ENCODE results near the gene MCUR1.
A peak's percentile ranks its signal among the peaks of the same experiment; 100 is the strongest.
"Not testable (repeated sequence)": the region's sequence is repeated elsewhere in the genome, so short reads cannot be mapped to it uniquely, and the experiment has no call there.

MCUR1 gene

DNA sequence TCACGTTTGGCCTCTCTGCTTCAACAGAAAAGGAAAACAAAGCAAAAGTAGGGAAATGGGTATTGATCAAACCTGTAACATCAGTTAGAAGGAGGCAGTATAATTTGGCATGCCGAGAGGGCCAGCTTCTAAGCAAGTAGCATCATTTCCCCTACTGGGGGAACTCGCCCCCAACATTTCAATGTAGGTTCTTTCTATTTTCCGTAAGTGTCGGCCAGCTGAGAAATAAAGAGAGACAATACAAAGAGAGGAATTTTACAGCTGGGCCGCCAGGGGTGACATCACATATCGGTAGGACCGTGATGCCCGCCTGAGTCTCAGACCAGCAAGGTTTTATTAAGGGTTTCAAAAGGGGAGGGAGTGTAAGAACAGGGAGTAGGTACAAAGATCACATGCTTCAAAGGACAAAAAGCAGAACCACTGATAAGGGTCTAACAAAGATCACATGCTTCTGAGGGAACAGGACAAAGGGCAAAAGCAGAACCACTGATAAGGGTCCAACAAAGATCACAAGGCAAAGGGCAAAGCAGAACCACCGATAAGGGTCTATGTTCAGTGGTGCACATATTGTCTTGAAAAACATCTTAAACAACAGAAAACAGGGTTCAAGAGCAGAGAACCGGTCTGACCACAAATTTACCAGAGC, 14.4 kb upstream of the MCUR1 start:
- not testable (repeated sequence) for DNase-seq (ENCODE audit: low read depth in 1 of 2, low spot score in 1 of 2)

GRCh38 chr6:13827032-13827431, 12.7 kb upstream of the MCUR1 start:
- DNase-seq (ENCODE audit: low read depth in 1 of 2, low spot score in 1 of 2): no peak

DNA sequence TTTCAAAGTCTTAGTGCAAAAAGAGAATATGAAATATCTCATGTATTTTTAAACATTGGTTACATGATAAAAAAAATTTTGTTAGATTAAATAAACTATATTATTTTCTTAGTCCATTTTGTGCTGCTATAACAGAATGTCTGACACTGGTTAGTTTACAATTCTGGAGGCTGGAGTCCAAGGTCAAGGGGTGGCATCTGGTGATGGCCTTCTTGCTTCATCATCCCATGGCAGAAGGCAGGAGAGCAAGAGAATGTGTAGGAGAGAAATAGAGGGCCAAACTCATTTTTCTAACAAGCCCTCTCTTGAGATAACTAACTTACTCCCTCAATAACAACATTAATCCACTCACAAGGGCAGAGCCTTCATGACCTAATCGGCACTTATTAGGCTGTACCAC, 11.5 kb upstream of the MCUR1 start:
- DNase-seq (ENCODE audit: low read depth in 1 of 2, low spot score in 1 of 2): no peak

- DNase-seq (ENCODE audit: low read depth in 1 of 2, low spot score in 1 of 2): no peak
These were observed 4.0 kb upstream of the MCUR1 start for GRCh38 chr6:13818341-13818740.

GRCh38 chr6:13814938-13815575, 700 bp upstream of the MCUR1 start:
- no peak for DNase-seq (ENCODE audit: low read depth in 1 of 2, low spot score in 1 of 2)

GRCh38 chr6:13813621-13814175, 659 bp downstream of the MCUR1 start:
- peak in 1 of 2 donors; percentile 11 for DNase-seq (ENCODE audit: low read depth in 1 of 2, low spot score in 1 of 2)

DNA sequence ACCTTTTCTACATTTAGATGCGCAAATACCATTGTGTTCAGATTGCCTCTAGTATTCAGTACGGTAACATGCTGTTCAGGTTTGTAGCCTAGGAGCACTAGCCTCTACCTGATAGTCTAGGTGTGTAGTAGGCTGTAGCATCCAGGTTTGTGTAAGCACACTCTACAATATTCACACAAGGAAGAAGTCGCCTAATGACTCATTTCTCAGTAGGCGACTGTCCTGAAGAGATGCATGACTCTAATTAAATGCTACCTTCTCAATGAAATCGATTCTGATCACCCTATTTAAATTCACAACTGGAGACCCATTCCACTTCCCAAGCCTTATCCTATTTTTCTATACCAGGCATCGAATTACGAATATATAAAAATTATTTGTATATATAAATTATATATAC, 1.3 kb downstream of the MCUR1 start:
- no peak for DNase-seq (ENCODE audit: low read depth in 1 of 2, low spot score in 1 of 2)

- no peak for DNase-seq (ENCODE audit: low read depth in 1 of 2, low spot score in 1 of 2)
These were observed 2.1 kb downstream of the MCUR1 start for GRCh38 chr6:13812359-13812642.

DNA sequence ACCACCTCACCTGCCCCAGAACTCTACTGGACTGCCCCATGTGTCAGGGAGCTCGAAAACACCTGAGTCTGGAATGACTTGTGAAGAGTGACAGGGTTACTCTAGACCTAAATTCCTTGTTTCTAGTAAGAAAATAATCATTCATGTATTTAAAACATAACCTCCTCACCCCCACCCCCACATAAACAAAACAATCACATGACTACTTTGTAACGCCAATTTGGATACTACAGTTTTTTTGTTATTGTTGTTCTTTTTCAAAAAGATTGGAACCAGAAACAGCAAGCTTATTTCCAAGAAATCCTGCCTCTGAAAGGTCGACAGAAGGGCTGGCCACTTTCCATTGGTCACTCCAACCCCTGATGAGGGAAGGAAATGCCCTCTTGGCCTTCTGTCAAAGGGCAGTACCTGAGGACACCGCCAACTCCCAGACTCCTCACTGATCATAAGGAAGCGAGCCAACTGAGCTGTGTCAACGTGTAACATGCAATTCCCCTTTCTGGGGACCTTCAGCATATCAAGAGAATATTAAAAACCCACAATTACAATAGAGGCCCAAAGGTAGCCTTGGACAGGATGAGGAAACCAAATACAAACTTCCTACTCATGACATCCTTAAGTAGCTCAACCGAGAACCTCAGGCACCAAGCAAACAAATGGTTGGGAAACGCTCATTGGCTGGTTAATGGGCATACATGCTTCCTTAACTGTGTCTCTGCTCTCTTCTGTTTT, 2.6 kb downstream of the MCUR1 start:
- DNase-seq (ENCODE audit: low read depth in 1 of 2, low spot score in 1 of 2): no peak

DNA sequence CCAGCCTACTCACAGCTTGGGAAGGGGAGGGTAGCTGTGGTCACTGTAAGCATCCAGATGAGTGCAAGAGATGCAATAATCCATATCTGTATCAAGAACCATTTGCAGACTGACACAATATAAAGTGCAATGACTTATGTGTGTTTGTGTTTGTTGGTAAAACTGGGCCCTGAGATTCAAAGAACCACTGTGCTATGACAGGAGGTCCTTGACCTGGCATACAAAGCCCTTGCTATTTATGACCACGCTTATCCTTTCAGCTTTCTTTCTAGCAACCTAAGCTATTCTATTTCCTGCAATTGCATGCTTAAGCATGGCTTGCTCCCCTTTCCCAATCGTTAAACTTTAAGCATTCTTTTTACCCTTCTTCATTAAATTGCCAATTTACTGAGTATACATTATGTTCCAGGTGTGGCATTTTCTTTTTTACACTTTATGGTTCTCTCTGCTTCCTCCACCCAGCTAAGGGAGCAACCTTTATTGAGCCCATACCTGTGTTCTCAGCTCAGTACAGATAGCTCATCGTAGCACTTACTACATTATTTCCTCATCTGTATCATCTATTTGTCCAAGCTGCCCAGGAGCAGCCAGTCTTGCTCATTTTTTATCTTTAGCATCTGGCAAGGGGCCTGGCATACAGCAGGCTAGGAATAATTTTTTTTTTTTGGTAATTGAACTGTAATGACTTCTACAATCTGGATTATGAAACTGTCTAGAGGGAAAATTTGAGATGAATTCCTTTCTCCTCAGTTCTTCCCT, 3.5 kb downstream of the MCUR1 start:
- no peak for DNase-seq (ENCODE audit: low read depth in 1 of 2, low spot score in 1 of 2)

DNA sequence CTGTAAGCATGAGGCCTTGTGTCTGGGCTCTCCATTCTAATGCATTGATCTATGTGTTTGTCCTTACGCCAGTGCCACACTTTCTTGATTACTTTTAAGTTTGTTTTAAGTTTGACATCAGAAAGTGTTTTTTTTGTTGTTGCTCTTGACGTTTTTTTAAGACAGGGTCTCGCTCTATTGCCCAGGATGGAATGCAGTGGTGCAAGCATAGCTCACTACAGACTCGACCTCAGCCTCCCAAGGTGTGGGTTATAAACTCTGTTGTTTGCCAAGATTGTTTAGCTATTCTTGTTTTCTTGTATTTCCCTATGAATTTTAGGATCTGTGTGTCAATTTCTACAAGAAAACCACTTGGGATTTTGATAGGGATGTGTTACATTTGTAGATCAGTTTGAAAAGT, 5.6 kb downstream of the MCUR1 start:
- DNase-seq (ENCODE audit: low read depth in 1 of 2, low spot score in 1 of 2): no peak

DNA sequence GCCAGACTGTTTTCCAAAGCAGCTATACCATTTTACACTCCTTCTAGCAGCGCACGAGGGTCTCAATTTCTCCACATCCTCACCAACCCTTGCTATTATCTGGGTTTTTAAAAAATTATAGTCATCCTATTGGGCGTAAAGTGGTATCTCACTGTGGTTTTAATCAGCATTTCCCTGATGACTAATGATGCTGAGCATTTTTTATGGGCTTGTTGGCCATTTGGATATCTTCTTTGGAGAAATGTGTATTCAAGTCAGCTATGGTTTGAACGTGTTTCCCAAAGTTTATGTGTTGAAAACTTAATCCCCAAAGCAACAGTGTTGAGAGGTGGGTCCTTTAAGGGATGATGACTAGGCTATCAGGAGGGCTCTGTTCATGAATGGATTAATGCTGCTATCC, 6.7 kb downstream of the MCUR1 start:
- DNase-seq (ENCODE audit: low read depth in 1 of 2, low spot score in 1 of 2): no peak

- DNase-seq (ENCODE audit: low read depth in 1 of 2, low spot score in 1 of 2): no peak
These were observed 10.8 kb downstream of the MCUR1 start for GRCh38 chr6:13803581-13803980.

DNA sequence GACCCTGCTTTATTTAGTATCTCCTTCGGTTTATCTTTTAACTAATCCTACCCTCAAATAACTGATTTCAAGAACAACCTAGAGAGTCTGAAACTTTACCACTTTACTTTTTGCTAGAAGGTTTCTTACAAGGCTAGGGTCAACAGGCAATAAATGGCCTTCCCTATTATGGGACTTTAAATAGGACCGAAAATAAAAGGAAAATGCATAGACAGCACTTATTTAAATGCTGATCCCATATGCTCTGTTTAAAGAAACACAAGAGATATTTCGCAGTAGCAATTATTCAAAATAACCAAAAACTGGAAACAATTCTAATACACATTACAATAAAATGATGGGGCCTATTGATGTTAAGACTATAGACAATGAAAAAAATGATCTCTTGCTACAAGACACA, 13.7 kb downstream of the MCUR1 start:
- no peak for DNase-seq (ENCODE audit: low read depth in 1 of 2, low spot score in 1 of 2)

- no peak for DNase-seq (ENCODE audit: low read depth in 1 of 2, low spot score in 1 of 2)
These were observed 17.6 kb downstream of the MCUR1 start for GRCh38 chr6:13796781-13797180.

DNA sequence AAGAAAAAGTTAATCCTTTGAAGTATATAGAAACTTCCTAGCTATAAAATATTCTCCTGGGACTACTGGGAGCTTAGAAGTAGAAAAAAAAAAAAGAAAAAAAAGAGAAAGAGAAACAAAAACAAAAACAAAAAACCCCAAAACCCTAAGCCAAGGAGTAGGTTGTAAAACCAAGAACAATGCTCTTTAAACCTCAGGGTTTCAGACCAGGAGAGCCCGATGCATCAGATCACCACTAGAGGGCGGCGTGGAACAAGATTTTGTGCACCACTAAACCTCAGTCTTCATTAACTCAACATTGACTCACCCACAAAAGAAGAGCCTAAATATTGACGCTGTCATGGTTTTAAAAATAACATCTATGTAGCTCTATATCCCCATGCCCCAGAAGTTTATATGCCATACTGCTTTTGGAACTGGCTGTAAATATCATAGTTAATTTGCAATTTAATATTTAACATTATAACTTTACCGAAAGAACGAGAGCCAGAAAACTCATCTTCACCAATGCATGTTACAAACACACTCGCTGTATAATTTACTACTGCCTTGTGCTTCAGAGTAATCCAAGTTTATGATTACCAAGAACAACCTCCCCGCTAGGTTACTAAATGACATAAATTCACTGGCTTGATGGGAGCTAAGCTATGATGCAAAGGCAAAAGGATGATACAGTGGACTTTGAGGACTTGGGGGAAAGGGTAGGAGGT, 19.2 kb downstream of the MCUR1 start:
- DNase-seq (ENCODE audit: low read depth in 1 of 2, low spot score in 1 of 2): peak; percentile 71 to 85

GRCh38 chr6:13794184-13794583, 20.2 kb downstream of the MCUR1 start:
- DNase-seq (ENCODE audit: low read depth in 1 of 2, low spot score in 1 of 2): no peak

GRCh38 chr6:13789746-13790145, 24.6 kb downstream of the MCUR1 start:
- DNase-seq (ENCODE audit: low read depth in 1 of 2, low spot score in 1 of 2): no peak

GRCh38 chr6:13788820-13789219, 25.5 kb downstream of the MCUR1 start:
- no peak for DNase-seq (ENCODE audit: low read depth in 1 of 2, low spot score in 1 of 2)

GRCh38 chr6:13787137-13787536, 27.2 kb downstream of the MCUR1 start:
- DNase-seq (ENCODE audit: low read depth in 1 of 2, low spot score in 1 of 2): peak in 1 of 2 donors; percentile 38

- not testable (repeated sequence) for DNase-seq (ENCODE audit: low read depth in 1 of 2, low spot score in 1 of 2)
These were observed 34.2 kb downstream of the MCUR1 start for GRCh38 chr6:13780162-13780561.

All from activated CD4-positive, alpha-beta T cell treated with anti-CD3 and anti-CD28 coated beads, Interleukin-2, amount 50 U/mL, for 24 hours (primary cell).